Nephron progenitor cell (in vitro differentiated cells): ENCODE measurements around the gene LAMA1.

Experiments used
- DNase-seq: peaks from one replicate; pipeline ENCODE4 v3.0.0; 2021
- H3K27ac Mint-ChIP-seq: 2 replicates; pipeline ENCODE4 v1.8.0; 2021; ENCODE audit warnings: mild to moderate bottlenecking, moderate library complexity, mixed read lengths
- H3K27me3 Mint-ChIP-seq: 2 replicates; pipeline ENCODE4 v1.8.0; 2021; ENCODE audit warnings: mild to moderate bottlenecking, low read depth, mixed read lengths; ENCODE audit not compliant: poor library complexity
- H3K36me3 Mint-ChIP-seq: 2 replicates; pipeline ENCODE4 v1.8.0; 2021; ENCODE audit warnings: low read depth, mixed read lengths
- H3K4me1 Mint-ChIP-seq: 2 replicates; pipeline ENCODE4 v1.8.0; 2021; ENCODE audit warnings: mixed read lengths
- H3K4me3 Mint-ChIP-seq: 2 replicates; pipeline ENCODE4 v1.8.0; 2021; ENCODE audit warnings: mild to moderate bottlenecking, moderate library complexity, mixed read lengths
- H3K9me3 Mint-ChIP-seq: 2 replicates; pipeline ENCODE4 v1.8.0; 2021; ENCODE audit warnings: mild to moderate bottlenecking, moderate library complexity, mixed read lengths
- TF ChIP-seq, protein P1 (sequence below): fragments of 200-600 bp; sonication (generic); IDR thresholded peaks from 2 replicates; pipeline ENCODE4 v1.5.0; 2021; ENCODE audit warnings: antibody characterized with exemption

The LAMA1 gene

DNA sequence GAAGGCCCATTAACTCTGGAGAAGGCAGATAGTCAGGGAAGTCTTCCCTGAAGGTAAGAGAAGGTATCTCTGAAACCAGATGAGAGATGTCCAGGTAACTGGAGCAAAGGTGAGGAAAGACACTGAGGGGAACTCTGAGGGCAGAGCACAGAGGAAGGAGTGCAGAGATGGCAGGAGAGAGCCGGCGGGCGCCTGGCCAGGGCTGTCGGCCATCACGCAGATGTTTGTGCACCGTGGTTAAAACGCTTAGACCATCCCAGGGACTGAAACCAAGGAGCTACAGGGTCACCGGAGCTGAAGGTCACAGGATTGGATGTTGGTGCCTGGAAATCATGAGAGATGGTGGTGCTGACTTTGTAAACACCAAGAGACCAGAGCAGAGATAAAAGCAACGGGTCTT is 55.4 kb downstream of the LAMA1 start:
- Mint-ChIP-seq H3K27me3 (peaks cover 3% of the 10 kb centered on the region), H3K9me3 (no peaks in the 10 kb centered on the region), H3K4me3 (no peak overlapping the region), H3K36me3 (peaks cover 29% of the 10 kb centered on the region), H3K27ac (no peak overlapping the region), H3K4me1 (peaks cover 41% of the 10 kb centered on the region)
- DNase-seq, result no peak
- TF ChIP-seq, protein P1, sequence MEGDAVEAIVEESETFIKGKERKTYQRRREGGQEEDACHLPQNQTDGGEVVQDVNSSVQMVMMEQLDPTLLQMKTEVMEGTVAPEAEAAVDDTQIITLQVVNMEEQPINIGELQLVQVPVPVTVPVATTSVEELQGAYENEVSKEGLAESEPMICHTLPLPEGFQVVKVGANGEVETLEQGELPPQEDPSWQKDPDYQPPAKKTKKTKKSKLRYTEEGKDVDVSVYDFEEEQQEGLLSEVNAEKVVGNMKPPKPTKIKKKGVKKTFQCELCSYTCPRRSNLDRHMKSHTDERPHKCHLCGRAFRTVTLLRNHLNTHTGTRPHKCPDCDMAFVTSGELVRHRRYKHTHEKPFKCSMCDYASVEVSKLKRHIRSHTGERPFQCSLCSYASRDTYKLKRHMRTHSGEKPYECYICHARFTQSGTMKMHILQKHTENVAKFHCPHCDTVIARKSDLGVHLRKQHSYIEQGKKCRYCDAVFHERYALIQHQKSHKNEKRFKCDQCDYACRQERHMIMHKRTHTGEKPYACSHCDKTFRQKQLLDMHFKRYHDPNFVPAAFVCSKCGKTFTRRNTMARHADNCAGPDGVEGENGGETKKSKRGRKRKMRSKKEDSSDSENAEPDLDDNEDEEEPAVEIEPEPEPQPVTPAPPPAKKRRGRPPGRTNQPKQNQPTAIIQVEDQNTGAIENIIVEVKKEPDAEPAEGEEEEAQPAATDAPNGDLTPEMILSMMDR, result no peak

DNA sequence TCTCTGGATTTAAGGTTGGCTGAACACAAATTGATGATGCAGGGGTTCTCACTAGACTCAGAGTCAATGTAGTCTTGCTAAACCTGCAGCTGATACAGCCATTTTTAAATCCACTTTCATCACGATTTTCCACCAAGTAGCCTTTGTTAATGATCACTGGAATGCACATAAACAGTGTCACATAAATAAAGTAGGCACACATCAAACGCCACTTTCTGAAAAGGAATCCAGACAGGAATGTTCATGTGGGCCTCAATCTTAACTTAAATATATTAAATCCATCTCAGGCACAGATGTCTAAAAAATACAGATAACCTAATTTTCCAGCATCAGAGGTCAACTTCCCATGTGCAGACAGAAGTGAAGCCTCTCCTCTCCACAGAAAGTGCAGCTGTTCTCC is 58.3 kb downstream of the LAMA1 start:
- H3K27me3 Mint-ChIP-seq, result peaks cover 6% of the 10 kb centered on the region
- TF ChIP-seq, protein P1, result no peak
- H3K36me3 Mint-ChIP-seq, result peaks cover 35% of the 10 kb centered on the region
- no peak for DNase-seq
- H3K27ac Mint-ChIP-seq, result peak overlapping the region; percentile 10
- peaks cover 38% of the 10 kb centered on the region for H3K4me1 Mint-ChIP-seq
- no peaks in the 10 kb centered on the region for H3K9me3 Mint-ChIP-seq
- no peak overlapping the region for H3K4me3 Mint-ChIP-seq

DNA sequence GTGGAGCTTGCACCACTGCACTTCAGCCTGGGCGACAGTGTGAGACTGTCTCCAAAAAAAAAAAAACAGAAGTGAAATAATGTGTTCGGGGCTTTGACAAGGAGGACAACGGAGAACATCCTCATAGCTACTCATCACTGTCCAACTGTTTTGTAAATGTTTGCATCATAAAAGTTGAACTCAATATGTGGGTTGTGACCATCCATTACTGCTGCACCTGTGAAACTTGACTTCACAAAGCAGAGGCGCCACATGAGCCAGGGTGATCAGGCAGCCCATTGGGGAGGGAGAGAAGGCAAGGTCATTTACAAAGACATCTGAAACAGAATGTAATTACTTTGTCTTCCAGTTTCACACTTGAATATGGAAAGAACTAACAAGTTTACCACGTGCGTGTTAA is 61.6 kb downstream of the LAMA1 start:
- TF ChIP-seq, protein P1, result no peak
- Mint-ChIP-seq H3K36me3 (peaks cover 27% of the 10 kb centered on the region), H3K4me3 (no peak overlapping the region), H3K9me3 (no peaks in the 10 kb centered on the region), H3K27ac (peak overlapping the region; percentile 80), H3K4me1 (peaks cover 18% of the 10 kb centered on the region), H3K27me3 (peaks cover 5% of the 10 kb centered on the region)
- no peak for DNase-seq

DNA sequence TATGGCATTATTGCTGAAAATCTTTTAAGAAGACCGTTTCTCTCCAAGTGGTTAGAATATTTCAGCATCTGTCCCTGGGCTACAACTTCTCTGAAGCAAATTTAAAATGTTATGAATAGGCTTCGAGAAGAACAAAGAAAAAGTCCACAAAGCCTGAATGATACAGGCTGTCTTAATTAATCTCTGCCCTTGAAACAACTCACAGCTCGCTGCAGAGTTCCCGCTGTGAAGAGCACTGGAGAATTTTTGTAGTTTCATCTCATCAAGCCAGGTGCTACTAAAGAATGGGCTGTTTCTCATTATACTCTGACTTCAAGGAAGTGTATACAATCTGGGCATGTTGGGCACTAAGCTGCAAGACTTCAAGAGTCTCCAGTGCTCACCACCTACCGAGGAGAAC is 67.6 kb downstream of the LAMA1 start:
- no peaks in the 10 kb centered on the region for H3K4me1 Mint-ChIP-seq
- peaks cover 33% of the 10 kb centered on the region for H3K36me3 Mint-ChIP-seq
- peaks cover 2% of the 10 kb centered on the region for H3K27me3 Mint-ChIP-seq
- no peak overlapping the region for H3K27ac Mint-ChIP-seq
- TF ChIP-seq, protein P1, result no peak
- H3K9me3 Mint-ChIP-seq, result no peaks in the 10 kb centered on the region
- H3K4me3 Mint-ChIP-seq, result no peak overlapping the region
- no peak for DNase-seq

DNA sequence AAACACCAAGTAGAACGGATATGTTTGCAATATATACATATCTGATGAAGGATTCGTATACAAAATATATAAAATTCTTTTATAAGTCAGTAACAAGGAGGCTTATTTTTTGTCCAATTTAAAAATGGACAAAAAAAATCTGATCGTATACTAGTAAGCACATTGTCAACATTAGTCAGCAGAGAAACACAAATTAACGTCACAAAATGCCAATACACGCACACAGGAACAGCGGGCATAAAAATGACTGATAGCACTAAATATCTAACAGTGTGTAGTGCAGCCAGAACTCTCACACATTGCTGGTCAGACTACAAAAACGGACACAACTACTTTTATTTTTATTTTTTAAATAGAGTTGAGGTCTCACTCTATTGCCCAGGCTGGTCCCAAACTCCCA is 69.5 kb downstream of the LAMA1 start:
- H3K9me3 Mint-ChIP-seq, result no peaks in the 10 kb centered on the region
- H3K4me1 Mint-ChIP-seq, result no peaks in the 10 kb centered on the region
- H3K4me3 Mint-ChIP-seq, result no peak overlapping the region
- TF ChIP-seq, protein P1, result no peak
- H3K36me3 Mint-ChIP-seq, result peaks cover 44% of the 10 kb centered on the region
- no peak for DNase-seq
- peaks cover 2% of the 10 kb centered on the region for H3K27me3 Mint-ChIP-seq
- H3K27ac Mint-ChIP-seq, result no peak overlapping the region

DNA sequence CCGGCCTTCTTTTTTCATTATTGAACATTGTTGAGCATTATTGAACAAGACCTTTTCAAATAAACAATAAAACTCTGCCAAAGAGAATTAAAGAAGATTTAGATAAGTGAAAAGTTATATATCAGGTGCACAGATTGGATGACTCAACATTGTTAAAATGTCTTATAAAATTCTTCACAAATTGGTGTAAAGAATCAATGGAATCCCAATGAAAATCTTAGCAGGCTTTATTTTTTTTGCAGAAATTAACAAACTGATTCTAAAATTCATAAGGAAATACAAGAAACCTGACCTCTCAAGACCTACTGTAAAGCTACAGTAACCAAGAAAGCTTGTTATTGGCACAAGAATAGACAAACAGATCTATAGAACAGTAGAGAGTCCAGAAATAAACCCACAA is 70.3 kb downstream of the LAMA1 start:
- H3K4me1 Mint-ChIP-seq, result no peaks in the 10 kb centered on the region
- peaks cover 45% of the 10 kb centered on the region for H3K36me3 Mint-ChIP-seq
- no peaks in the 10 kb centered on the region for H3K27me3 Mint-ChIP-seq
- no peak overlapping the region for H3K27ac Mint-ChIP-seq
- no peaks in the 10 kb centered on the region for H3K9me3 Mint-ChIP-seq
- TF ChIP-seq, protein P1, result no peak
- DNase-seq, result no peak
- H3K4me3 Mint-ChIP-seq, result no peak overlapping the region
